Epithelial cell of esophagus (primary cell): ENCODE measurements around the gene STRA6.

Experiments
- DNase-seq: peaks from one replicate; pipeline ENCODE4 v3.0.0; 2010; ENCODE audit warnings: low read depth
- H3K4me3 ChIP-seq: 2 replicates; pipeline ENCODE4 v1.5.1; 2011; ENCODE audit warnings: mild to moderate bottlenecking, low read length, control low read depth
- CTCF ChIP-seq: IDR thresholded peaks from 2 replicates; pipeline ENCODE4 v1.5.1; 2011; ENCODE audit warnings: low read depth, mild to moderate bottlenecking, low read length, control low read depth, inconsistent platforms; ENCODE audit not compliant: insufficient read depth; ENCODE audit errors: missing control alignments

The STRA6 gene

GRCh38 chr15:74131628-74132413 lies 70.8 kb downstream of the STRA6 start:
- no peak for TF ChIP-seq CTCF
- no peak for DNase-seq
- H3K4me3 ChIP-seq: no peak overlapping the region

GRCh38 chr15:74130849-74131627 lies 71.5 kb downstream of the STRA6 start:
- DNase-seq: no peak
- no peak overlapping the region for H3K4me3 ChIP-seq
- TF ChIP-seq CTCF: no peak

GRCh38 chr15:74130155-74130848 lies 72.3 kb downstream of the STRA6 start, which contains the start of gene ISLR2:
TSS of gene ISLR2 (plus strand) at chr15:74130586. CDS start at chr15:74132755, 2,169 bp downstream.
- H3K4me3 ChIP-seq: no peak within 1 kb of the TSS
- no peak for DNase-seq
- no peak for TF ChIP-seq CTCF

- no peak overlapping the region for H3K4me3 ChIP-seq
- DNase-seq: no peak
- TF ChIP-seq CTCF: no peak
Measured at GRCh38 chr15:74129586-74130154, 72.9 kb downstream of the STRA6 start.
